Measurements from ENCODE around the gene SORCS1.

DNA sequence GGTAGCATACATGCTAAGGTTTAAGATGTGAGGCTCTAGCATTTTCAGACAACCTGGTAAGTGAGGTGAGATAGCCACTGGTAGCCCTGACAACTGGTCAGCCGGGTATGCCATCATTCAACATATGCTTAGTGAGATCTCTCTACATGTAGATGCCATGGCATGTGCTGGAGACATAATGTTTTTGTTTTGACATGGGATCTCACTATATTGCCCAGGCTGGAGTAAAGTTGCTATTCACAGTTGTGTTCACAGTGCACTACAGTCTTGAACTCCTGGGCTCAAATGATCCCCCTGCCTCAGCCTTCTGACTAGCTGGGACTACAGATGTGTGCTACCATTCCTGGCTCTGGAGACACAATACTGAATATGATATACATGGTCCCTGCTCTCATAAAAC lies 437.3 kb downstream of the SORCS1 start:
- no peak for TF ChIP-seq JUN (IDR thresholded peaks at IDR 0.05; ENCODE audit: low read depth, low read length)
- no peak for TF ChIP-seq TBP (IDR thresholded peaks at IDR 0.05; ENCODE audit: low read depth, low read length)
- no peak for TF ChIP-seq POLR2A (IDR thresholded peaks at IDR 0.05; ENCODE audit: control extremely low read depth in 1 of 2, low read depth in 2 of 2, low read length in 2 of 2)
- no peak for TF ChIP-seq POLR2AphosphoS5 (IDR thresholded peaks at IDR 0.05; ENCODE audit: low read depth, low read length)
- no peak for TF ChIP-seq CEBPB (IDR thresholded peaks at IDR 0.05; ENCODE audit: low read depth, low read length)
- no peak for TF ChIP-seq RFX5 (IDR thresholded peaks at IDR 0.05; ENCODE audit: borderline replicate concordance, low read depth, low read length)
- TF ChIP-seq, protein P1, sequence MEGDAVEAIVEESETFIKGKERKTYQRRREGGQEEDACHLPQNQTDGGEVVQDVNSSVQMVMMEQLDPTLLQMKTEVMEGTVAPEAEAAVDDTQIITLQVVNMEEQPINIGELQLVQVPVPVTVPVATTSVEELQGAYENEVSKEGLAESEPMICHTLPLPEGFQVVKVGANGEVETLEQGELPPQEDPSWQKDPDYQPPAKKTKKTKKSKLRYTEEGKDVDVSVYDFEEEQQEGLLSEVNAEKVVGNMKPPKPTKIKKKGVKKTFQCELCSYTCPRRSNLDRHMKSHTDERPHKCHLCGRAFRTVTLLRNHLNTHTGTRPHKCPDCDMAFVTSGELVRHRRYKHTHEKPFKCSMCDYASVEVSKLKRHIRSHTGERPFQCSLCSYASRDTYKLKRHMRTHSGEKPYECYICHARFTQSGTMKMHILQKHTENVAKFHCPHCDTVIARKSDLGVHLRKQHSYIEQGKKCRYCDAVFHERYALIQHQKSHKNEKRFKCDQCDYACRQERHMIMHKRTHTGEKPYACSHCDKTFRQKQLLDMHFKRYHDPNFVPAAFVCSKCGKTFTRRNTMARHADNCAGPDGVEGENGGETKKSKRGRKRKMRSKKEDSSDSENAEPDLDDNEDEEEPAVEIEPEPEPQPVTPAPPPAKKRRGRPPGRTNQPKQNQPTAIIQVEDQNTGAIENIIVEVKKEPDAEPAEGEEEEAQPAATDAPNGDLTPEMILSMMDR (IDR thresholded peaks at IDR 0.05; ENCODE audit: control extremely low read depth in 1 of 3, insufficient read depth in 1 of 3, low read depth in 1 of 3, low read length in 3 of 3): no peak
- no peak for TF ChIP-seq EZH2 (IDR thresholded peaks at IDR 0.05; ENCODE audit: low read depth, low read length, severe bottlenecking)
- no peak for TF ChIP-seq SP1 (IDR thresholded peaks at IDR 0.05; ENCODE audit: low read depth, low read length)
- TF ChIP-seq SP4 (IDR thresholded peaks at IDR 0.05; ENCODE audit: low read length): no peak
- TF ChIP-seq TEAD4 (IDR thresholded peaks at IDR 0.05; ENCODE audit: low read depth, low read length): no peak
- no peak for TF ChIP-seq CBX8 (IDR thresholded peaks at IDR 0.05; ENCODE audit: borderline replicate concordance, low read depth, low read length)
- no peak for TF ChIP-seq KDM1A (IDR thresholded peaks at IDR 0.05; ENCODE audit: borderline replicate concordance, low read length)
- TF ChIP-seq SIN3A (conservative IDR thresholded peaks at IDR 0.05 in 1 of 2, IDR thresholded peaks at IDR 0.05 in 1 of 2; ENCODE audit: low read depth in 1 of 2, low read length in 2 of 2): no peak
